Measurements from ENCODE around the gene PRTFDC1.

The PRTFDC1 gene

GRCh38 chr10:24887855-24888231, 64.6 kb downstream of the PRTFDC1 start:
- intact Hi-C loops (cut with DNase I): no loop called here
- no peak for DNase-seq

DNA sequence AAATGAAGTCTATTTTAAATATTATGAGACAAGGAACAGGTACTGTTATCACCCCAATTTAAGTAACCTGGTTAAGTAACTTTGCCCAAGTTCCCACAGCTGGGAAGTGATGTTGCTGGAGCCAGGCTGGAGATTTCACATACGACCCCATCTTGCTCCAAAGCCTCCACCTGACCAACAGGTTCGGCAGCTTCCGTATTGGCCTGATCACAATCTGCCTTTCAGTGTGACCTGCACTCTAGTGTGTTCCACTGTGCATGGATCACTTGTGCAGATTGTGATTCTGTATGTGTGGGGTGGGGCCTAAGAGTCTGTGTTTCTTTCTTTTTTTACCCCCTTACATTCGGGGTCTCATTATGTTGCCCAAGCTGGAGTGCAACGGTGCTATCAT, 66.1 kb downstream of the PRTFDC1 start:
- DNase-seq: no peak
- intact Hi-C loops (cut with DNase I): no loop called here

DNA sequence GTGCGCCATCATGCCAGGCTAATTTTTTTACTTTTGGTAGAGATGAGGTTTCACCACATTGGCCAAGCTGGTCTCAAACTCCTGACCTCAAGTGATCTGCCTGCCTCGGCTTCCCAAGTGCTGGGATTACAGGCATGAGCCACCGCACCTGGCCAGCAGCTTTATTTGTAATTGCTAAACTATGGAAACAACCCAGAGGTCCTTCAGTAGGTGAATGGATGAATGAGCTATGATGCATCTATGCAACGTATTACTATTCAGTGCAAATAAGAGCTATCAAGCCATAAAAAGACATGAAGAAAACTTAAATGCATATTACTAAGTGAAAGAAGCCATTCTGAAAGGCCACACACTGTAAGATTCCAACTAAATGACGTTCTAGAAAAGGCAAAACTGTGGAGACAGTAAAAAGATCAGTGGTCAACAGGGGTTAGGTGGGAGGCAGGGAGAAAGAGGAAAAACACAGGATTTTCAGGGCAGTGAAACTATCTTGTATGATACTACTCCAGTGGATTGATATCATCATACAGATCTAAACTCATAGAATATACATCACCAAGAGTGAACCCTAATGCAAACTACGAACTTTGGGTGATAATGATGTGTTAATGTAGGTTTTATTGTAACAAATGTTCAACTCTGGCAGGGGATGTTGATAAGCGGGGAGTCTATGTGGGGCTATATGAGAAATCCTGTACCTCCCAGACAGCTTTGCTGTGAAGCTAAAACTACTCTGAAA, 66.7 kb downstream of the PRTFDC1 start:
- no peak for DNase-seq

GRCh38 chr10:24884793-24885192, 67.6 kb downstream of the PRTFDC1 start:
- intact Hi-C loops (cut with DNase I): no loop called here
- no peak for DNase-seq

More for the DNA sequence above, 66.7 kb downstream of the PRTFDC1 start:
- intact Hi-C loops (cut with DNase I): no loop called here

GRCh38 chr10:24884316-24884715, 68.1 kb downstream of the PRTFDC1 start:
- intact Hi-C loops (cut with DNase I): no loop called here
- DNase-seq: no peak

DNA sequence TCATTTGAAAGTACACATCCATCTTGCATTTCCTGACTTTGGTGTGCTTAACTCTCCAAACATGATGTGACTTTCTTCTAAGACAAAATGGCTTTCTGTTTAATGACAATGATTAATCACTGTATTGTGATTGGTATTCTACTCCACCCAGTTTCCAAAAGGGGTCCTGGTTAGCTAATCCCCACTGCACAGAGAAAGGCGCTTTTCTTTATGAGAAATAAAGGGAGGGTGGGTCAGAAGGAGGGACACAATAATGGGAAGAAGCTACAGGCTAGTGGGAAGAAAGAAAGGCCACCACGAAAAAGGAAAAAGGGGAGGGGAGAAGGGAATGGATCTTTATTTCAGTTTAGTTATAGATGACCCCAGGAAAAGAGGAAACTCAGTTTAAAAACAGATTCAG, 69.2 kb downstream of the PRTFDC1 start:
- DNase-seq: no peak
- intact Hi-C loops (cut with DNase I): no loop called here

DNA sequence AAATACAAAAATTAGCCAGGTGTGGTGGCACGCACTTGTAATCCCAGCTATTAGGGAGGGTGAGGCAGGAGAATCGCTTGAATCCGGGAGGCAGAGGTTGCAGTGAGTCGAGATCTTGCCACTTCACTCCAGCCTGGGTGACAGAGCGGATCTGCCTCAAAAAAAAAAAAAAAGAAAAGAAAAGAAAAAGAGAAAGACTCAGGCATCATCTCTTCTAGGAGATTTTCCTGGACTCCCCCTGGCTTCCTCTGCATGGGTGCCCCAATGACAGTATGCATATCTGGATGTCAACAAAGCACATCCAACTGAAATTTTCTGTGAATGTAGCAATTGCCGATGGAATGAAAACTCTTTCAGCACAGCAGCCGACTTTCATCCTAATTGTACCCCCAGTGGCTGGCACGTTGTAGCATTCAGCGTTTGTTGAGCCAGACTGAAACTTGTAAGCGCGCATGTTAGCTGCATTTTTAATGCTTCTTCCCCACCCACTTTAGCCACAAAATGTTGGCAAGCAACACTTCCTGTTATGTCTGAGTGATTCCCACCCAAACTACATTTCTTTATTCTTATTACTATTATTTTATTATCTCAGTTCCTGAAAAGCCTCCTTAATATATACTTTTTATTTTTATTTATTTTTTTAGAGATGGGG, 70.2 kb downstream of the PRTFDC1 start:
- peak in 1 of 42 donors; percentile 48 for DNase-seq
- intact Hi-C loops (cut with DNase I): no loop called here

DNA sequence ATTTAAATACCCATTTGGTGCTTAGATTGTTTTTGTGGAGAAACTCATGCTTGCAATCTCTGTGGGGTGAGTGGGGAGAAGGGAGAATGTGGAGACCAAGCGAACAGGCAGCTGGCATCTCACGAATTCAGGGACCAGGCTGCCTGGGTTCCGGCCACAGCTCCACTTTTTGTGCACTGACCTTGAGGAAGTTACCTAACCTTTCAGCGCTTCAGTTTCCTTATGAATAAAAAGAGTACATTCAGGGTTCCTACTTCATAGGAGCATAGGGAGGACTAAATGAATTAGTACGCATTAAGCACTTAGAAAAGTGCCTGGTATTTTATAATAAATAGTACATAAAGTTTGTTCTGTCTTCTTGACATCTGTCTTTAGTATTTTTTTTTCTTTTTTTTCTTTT, 72.5 kb downstream of the PRTFDC1 start:
- intact Hi-C loops (cut with DNase I): no loop called here
- peak in 2 of 42 donors; percentile 15 to 42 for DNase-seq

- DNase-seq: no peak
- intact Hi-C loops (cut with DNase I): no loop called here
Observed at GRCh38 chr10:24874133-24874532, 78.3 kb downstream of the PRTFDC1 start.

GRCh38 chr10:24873281-24873683, 79.1 kb downstream of the PRTFDC1 start:
- intact Hi-C loops (cut with DNase I): no loop called here
- peak in 8 of 42 donors; percentile 27 to 63 (median 41) for DNase-seq

- DNase-seq: no peak
- intact Hi-C loops (cut with DNase I): no loop called here
Observed at GRCh38 chr10:24872790-24873182, 79.6 kb downstream of the PRTFDC1 start.

DNA sequence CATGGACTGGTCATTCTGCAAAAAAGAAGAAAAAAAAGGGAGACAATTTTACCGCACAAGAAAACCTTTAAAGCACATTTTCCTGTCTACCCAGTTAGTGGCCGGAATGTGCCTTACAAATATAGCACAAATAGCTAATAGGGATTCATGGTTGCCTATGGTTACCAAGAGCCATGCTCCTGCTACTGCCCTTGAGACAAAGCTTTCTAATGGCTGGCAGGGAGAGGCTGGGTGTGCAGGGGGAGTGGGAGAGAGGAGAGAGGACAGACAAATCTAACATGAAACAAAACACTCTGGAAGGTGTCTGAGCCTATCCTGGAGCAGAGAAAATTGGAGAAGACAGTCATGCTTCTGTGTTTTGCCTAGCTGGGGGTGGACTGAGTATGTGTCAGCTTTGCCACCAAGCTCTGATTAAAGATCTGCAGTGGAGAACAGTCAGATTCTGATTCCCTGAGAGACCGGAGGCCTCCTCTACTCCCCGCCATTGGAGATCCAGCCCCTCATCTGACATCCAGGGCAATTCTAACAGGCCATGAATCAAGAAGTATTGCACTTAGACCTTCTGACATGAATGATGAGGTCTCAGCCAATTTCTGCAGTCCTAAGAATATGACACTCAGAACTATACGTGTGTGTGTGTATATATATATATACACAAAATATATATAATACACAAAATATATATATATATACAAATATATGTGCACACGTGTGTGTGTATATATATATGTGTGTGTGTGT, 80.2 kb downstream of the PRTFDC1 start:
- intact Hi-C loops (cut with DNase I): no loop called here
- DNase-seq: peak in 29 of 42 donors; percentile 10 to 81 (median 46)

GRCh38 chr10:24871011-24871935, 81.1 kb downstream of the PRTFDC1 start:
- no peak for DNase-seq
- intact Hi-C loops (cut with DNase I): no loop called here

GRCh38 chr10:24869354-24870015, 82.9 kb downstream of the PRTFDC1 start:
- intact Hi-C loops (cut with DNase I): no loop called here
- no peak for DNase-seq

DNA sequence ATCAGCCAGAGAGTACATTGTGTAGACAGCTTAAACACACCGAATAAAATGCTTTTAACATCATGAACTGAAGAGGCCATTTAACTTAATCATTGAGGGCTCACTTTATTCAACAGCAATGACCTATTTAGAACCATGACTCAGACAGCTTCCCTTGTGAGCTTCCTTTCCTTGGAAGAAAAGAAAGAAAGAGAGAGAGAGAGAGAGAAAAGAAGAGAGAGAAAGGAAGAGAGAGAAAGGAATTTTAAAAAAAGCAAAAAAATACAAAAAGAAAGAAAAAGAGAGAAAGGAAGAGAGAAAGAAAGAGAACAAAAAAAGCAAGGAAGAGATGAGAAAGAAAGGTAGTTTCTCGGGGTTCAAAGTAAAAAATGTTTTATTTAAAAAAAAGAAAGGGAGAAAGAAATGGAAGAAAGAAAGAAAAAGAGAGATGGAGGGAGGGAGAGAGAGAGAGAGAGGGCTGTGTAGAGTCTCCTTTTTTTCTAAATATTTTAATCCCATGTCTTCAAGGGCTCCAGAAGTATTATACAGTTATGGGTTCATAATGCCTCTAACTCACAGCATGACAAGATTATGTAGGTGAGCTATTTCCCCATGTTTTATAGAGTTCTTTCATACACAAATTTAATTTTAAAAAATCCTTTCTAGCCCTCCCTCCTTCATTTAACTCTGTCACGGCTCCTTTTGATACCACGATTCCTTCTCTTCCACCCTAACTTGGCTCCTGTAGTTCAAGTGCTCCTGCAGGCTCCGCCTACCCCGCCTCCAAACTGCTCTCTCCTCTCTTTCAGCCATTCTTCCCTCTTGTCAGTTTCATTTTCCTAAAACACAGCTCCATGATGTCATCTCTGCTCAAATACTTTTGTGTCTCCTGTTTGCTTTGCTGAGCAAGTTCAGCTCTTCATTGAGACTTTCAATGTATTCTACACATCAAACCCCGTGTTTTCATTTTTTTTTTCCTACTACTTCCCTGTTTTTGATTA, 85.5 kb downstream of the PRTFDC1 start:
- peak; percentile 46 to 92 (median 76) for DNase-seq
- intact Hi-C loops (cut with DNase I): no loop called here

DNA sequence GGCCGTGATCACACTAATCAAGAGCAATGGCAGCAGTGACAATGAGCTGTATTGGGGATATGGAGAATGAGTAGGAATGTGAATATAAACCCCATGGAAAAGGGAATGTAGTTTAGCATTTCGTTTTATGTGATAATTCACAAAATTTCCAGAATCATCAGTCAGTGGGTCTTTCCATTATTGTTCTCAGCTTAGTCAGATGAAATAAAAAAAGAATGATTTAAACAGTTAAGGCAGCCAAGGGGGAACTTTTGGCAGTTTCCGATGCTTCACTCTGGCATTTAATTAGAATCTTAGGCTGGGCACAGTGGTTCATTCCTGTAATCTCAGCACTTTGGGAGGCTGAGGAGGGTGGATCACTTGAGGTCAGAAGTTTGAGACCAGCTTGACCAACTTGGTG, 86.6 kb downstream of the PRTFDC1 start:
- DNase-seq: no peak
- intact Hi-C loops (cut with DNase I): no loop called here

DNA sequence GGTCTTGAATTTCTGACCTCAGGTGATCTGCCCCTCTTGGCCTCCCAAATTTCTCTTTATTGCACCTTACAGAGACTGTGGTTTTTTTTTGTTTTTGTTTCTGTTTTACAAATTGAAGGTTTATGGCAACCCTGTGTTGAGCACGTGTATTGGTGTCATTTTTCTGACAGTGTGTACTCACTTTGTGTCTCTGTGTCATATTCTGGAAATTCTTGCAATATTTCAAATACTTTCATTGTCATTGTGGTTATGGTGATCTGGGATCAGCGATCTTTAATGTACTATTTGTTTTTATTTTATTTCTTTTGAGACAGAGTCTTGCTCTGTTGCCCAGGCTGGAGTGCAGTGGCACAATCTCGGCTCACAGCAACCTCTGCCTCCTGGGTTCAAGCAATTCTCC, 89.8 kb downstream of the PRTFDC1 start:
- intact Hi-C loops (cut with DNase I): no loop called here
- no peak for DNase-seq

All from head of caudate nucleus (tissue), 42 donors.